NCI-H1105 (cell line): ENCODE measurements around the gene KIAA1958.

Experiments
- DNase-seq: peaks from one replicate; lab custom pipeline; 2025; lab: John Stamatoyannopoulos, UW

KIAA1958 gene

GRCh38 chr9:112530751-112531205 is 44.2 kb downstream of the KIAA1958 start:
- DNase-seq = no peak

DNA sequence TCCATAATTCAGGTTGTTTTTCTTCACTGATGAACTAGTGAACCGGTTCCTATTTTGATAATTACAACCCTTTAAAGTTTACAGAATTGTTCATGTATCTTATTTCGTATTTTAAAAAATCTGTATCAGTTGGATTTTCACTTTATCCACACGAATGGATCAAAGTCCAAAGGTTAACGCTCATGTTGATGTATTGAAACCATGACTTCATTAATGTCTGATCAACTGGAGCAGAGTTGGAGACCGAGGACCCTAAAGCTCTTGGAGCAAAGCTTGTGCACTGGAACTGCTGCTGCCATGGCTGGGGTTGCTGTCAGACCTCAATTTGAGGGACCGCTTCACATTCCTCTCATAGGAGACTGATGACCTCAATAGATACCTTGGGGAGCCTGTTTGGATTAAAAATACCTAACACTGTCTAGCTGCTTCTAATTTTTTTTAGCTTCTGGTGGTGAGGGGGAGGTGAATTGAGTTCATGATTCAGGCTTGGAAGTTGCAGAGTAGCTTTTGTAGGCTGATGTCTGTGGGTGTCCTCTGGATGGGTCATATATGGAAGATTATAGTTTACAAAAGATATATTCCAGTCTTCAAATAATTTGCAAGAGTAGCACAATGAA is 45.1 kb downstream of the KIAA1958 start:
- no peak for DNase-seq

DNA sequence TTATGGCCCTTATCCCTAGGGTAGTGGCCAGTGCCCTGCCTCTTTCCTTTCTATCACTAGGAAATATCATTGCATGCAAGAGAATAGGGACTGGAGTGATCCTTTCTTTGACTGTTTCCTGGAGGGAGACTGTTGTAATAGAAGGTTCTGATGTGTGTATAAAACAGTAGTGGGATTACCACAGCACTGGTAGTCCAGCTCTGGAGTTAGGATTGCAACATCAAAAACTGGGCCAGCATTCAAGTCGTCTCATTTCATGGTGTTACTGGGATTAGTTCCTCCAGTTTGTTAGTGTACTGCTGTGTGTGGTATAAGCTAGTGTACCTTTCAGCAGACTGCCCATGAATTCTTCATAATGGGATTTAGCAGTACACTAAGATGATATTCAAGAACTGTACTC is 45.8 kb downstream of the KIAA1958 start:
- no peak for DNase-seq

GRCh38 chr9:112533660-112534059 is 47.0 kb downstream of the KIAA1958 start:
- DNase-seq = no peak

- DNase-seq = no peak
Measured at GRCh38 chr9:112535301-112535700, 48.7 kb downstream of the KIAA1958 start.

DNA sequence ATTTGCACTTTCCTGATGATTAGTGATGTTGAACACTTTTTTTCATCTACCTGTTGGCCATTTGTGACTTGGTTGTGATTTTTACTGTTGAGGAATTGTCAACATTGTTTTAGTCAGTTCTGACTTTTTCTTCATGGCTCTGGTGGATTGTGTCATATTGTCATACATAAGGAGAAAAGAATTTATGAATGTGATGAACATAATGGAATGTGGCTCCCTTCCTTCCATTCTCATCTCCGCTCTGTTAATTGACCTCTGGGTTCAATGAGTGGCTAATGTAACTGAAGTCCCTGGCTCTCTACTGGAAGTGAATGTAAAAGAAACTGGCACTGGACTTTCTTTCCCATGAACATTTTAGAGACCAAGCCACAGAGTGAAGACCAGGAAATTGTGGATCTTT is 49.2 kb downstream of the KIAA1958 start:
- no peak for DNase-seq

DNA sequence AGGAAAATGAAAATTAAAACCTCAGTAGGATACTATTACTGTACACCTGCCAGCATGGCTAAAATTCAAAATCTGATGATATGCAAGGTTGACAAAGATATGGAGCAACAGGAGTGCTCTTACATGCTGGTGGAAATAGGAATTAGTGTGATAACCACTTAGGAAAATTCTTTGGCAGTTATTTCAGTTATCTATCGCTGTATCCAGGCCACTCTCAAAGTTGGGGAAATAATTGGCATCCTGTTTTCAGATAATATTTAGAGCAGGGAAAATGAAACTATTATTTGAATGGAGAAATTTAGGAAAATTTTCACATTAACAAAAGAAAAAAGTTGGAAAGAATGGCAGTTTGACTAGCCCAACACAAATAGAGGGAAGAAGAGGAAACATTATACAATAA is 50.9 kb downstream of the KIAA1958 start:
- no peak for DNase-seq

GRCh38 chr9:112540800-112541199 is 54.2 kb downstream of the KIAA1958 start:
- DNase-seq = no peak

- DNase-seq = no peak
Measured at GRCh38 chr9:112541685-112542084, 55.1 kb downstream of the KIAA1958 start.

DNA sequence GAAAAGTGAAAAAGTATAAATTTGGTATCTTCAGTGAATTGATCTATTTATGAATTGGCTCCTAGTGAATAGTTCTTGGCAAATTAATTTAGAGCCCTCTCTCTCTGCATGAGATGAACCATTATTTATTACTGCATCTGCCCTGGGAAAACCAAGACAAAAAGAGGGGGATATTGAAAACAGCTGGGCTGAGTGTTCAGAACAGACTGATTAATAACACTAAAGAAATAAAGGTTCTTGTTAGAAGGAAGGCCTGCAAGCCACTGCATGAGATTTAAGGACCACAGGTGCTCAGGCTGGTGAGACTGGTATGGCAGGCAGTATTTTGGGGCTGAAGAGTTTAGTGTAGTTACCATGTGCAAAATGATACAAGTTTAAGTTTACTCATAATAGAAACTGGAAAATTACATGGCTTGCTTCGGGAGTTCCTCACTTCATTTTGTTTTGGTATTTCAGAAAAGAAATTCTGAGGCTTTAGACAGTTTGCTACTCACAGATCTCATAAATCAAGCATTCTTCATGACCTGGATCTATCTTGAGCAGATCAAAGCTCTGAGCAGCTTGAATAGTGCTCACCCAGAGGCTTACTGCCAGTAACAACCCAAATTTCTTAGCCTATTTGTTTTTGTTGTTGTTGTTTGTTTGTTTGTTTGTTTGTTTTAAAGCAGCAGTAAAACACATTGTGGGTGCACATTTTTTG is 56.1 kb downstream of the KIAA1958 start:
- no peak for DNase-seq

DNA sequence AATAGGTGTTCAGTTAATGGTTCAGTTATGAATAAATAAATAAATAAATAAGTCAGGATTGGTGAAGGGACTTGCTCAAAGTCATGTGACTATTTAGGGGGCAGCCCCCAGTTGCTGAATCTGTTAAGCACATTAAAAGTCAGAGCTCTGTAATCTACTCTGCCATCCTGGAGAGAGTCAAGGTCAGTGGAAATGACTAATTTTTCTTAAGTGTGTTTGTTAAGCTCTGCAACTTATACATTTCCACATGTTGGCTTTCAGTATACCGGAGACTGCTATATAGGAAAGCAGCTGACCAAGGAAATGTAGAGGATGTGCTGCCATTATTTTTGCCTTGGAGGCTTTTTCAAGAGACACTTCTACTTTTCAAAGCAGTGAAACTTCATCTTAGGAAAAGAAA is 57.9 kb downstream of the KIAA1958 start:
- DNase-seq = no peak

GRCh38 chr9:112545237-112545636 is 58.6 kb downstream of the KIAA1958 start:
- no peak for DNase-seq

GRCh38 chr9:112546149-112547012 is 59.8 kb downstream of the KIAA1958 start:
- no peak for DNase-seq

- no peak for DNase-seq
Measured at GRCh38 chr9:112548051-112548440, 61.4 kb downstream of the KIAA1958 start.

- no peak for DNase-seq
Measured at GRCh38 chr9:112548836-112549595, 62.4 kb downstream of the KIAA1958 start.

GRCh38 chr9:112550531-112550930 is 63.9 kb downstream of the KIAA1958 start:
- no peak for DNase-seq

DNA sequence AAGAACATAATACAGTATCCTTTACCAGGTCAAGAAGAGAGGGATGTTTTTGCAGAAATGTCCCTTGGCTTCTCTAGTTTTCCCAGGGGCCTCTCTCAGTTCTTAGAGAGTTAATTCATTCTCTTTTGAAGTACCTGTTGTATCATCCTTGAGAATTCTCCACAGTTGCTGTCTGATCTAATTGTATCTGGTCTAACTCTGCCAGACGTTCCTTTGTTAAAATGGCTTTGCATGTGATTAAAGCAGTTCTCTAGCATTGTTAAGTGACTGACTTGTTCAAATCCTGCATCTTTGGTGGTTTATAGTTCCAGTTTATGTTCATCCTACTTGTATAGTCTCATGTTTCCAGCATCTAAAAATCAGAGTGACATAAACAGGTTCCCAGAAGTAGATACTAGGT is 65.0 kb downstream of the KIAA1958 start:
- no peak for DNase-seq

GRCh38 chr9:112552229-112553056 is 65.8 kb downstream of the KIAA1958 start:
- DNase-seq = no peak

- no peak for DNase-seq
Measured at GRCh38 chr9:112553256-112553826, 66.7 kb downstream of the KIAA1958 start.

DNA sequence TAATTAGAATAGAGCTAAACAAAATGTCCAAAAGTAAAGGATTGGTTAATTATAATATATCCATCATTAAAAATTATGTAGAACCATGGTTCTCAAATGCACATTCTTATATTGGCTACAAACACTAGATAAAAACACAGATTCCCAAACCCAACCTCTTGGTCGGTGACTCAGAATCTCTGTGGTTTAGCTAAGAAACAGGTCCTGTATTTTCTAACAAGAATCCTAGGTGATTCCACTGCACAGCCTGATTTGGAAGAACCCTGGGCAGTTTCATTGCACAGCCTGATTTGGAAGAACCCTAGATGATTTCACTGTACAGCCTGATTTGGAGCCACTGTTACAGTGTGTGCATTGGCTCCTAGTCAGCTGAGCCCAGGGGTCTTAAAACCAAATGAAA is 67.9 kb downstream of the KIAA1958 start:
- DNase-seq = no peak

DNA sequence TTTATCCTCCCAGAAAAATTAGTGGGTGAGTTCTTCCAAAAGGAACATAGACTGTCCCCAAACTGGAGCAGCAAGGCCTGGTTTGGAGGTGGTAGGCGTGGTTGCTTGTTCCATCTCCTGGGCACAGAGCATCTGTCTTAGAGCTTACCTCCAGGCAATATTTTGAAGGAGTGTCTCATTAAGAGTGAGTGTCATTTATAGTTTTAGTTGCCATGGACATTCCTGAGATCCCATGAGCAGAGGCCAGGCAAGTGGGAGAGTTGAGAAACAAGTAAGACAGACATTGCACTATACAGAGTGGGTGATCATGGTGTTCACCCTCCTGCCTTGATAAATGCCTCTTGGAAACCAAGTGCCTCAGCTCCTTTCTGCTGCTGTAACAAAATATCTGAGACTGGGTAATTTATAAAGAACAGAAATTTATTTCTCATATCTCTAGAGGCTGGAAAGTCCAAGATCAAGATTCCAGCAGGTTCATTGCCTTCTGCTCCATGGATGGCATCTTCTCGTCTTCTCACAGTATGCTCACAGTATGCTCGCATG is 68.5 kb downstream of the KIAA1958 start:
- DNase-seq = no peak
